A673 (cell line): ENCODE data around the gene MN1. TPM values are rescaled to one million over a fixed set of nuclear protein-coding genes. Genes with fewer than 3 reads are reported as not detected.

Experiments used
- BruUV-seq: library from RNA; stranded (reverse); fragments of 400-500 nt; replicated peaks from 2 replicates; lab custom pipeline; 2021; lab: Mats Ljungman, UMichigan
- CTCF ChIA-PET: fragments of 300-600 bp; sonication (Branson Sonifier 250); formaldehyde crosslinking; loops from one replicate; lab custom pipeline; 2022; ENCODE audit warnings: antibody characterized with exemption; lab: Charles Lee
- POLR2A ChIA-PET: fragments of 300-600 bp; sonication (Branson Sonifier 250); formaldehyde crosslinking; loops from one replicate; lab custom pipeline; 2022; ENCODE audit warnings: antibody characterized with exemption; ENCODE audit not compliant: low non-redundant PET; lab: Charles Lee
- DNase-seq: peaks from one replicate; pipeline ENCODE4 v3.0.0-alpha.2; 2015; ENCODE audit warnings: low spot score
- H3K27ac ChIP-seq: fragments of 200-600 bp; sonication (generic); 2 replicates; pipeline ENCODE4 v1.5.1; 2016; ENCODE audit warnings: mixed run types, low read depth, mild to moderate bottlenecking, mixed read lengths, antibody characterized with exemption, low read length; ENCODE audit not compliant: poor library complexity, severe bottlenecking
- H3K27me3 ChIP-seq: fragments of 200-600 bp; sonication (generic); replicated peaks from 2 replicates; pipeline ENCODE4 v1.6.1; 2017; ENCODE audit warnings: mixed run types, low read depth, mild to moderate bottlenecking, mixed read lengths, antibody characterized with exemption, low read length; ENCODE audit not compliant: insufficient read depth, poor library complexity
- H3K36me3 ChIP-seq: fragments of 200-600 bp; sonication (generic); 2 replicates; pipeline ENCODE4 v1.6.1; 2016; ENCODE audit warnings: mixed run types, mild to moderate bottlenecking, mixed read lengths, antibody characterized with exemption, low read length; ENCODE audit not compliant: insufficient read depth, poor library complexity, severe bottlenecking
- H3K4me1 ChIP-seq: fragments of 200-600 bp; sonication (generic); 2 replicates; pipeline ENCODE4 v1.6.1; 2017; ENCODE audit warnings: mixed run types, mild to moderate bottlenecking, mixed read lengths, antibody characterized with exemption, low read length; ENCODE audit not compliant: insufficient read depth, poor library complexity, severe bottlenecking
- H3K4me3 ChIP-seq: fragments of 200-600 bp; sonication (generic); 2 replicates; pipeline ENCODE4 v1.5.1; 2016; ENCODE audit warnings: low read depth, mixed run types, mild to moderate bottlenecking, mixed read lengths, low read length; ENCODE audit not compliant: poor library complexity, severe bottlenecking
- H3K9me3 ChIP-seq: fragments of 200-600 bp; sonication (generic); 2 replicates; pipeline ENCODE4 v1.6.1; 2016; ENCODE audit warnings: mixed run types, low read depth, mild to moderate bottlenecking, mixed read lengths, antibody characterized with exemption, low read length; ENCODE audit not compliant: poor library complexity, severe bottlenecking
- EZH2 ChIP-seq: fragments of 200-600 bp; sonication (generic); IDR thresholded peaks from 2 replicates; pipeline ENCODE4 v1.6.1; 2017; ENCODE audit warnings: borderline replicate concordance, low read depth, mild to moderate bottlenecking, mixed read lengths, antibody characterized with exemption, low read length; ENCODE audit not compliant: poor library complexity, severe bottlenecking
- intact Hi-C: fragments of 100-400 bp; cut with micrococcal nuclease; formaldehyde crosslinking; loops from one replicate; pipeline ENCODE4 v1.10.0; 2022; ENCODE audit not compliant: unreplicated experiment
- total RNA-seq: library from RNA; stranded (reverse); gene quantifications from 2 replicates; pipeline ENCODE4 v1.2.3, GENCODE V29; 2021
- TF ChIP-seq, protein P1 (sequence below): fragments of 300-800, 200-600 bp; sonication (generic); conservative IDR thresholded peaks from 2 replicates; pipeline ENCODE4 v1.5.1; 2017; ENCODE audit warnings: low read depth, mild to moderate bottlenecking, antibody characterized with exemption, low read length, moderate library complexity, mixed read lengths

The MN1 gene
- total RNA-seq, 1 experiment from 2014 or later = 8.4 TPM

DNA sequence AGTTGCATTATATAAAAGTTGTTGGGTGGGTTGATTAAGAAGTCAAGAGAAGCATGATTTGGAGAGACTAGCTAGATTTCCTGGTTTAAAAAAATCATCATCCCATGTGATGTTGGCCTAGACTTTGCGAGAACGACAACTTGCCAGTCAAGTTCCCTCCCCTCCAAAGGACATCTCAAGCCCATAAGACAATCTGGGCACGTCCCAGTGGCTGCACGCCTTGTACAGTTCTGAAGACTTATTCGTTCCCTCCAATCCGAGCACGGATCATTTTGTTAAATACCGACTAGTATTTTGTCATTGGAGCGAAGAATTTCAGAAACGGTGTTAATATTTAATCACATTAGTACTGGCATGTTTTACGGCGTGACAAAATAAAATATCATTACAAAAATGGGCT, 8.0 kb downstream of the MN1 start:
- TF ChIP-seq, protein P1, sequence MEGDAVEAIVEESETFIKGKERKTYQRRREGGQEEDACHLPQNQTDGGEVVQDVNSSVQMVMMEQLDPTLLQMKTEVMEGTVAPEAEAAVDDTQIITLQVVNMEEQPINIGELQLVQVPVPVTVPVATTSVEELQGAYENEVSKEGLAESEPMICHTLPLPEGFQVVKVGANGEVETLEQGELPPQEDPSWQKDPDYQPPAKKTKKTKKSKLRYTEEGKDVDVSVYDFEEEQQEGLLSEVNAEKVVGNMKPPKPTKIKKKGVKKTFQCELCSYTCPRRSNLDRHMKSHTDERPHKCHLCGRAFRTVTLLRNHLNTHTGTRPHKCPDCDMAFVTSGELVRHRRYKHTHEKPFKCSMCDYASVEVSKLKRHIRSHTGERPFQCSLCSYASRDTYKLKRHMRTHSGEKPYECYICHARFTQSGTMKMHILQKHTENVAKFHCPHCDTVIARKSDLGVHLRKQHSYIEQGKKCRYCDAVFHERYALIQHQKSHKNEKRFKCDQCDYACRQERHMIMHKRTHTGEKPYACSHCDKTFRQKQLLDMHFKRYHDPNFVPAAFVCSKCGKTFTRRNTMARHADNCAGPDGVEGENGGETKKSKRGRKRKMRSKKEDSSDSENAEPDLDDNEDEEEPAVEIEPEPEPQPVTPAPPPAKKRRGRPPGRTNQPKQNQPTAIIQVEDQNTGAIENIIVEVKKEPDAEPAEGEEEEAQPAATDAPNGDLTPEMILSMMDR = no peak
- TF ChIP-seq EZH2 = no peak
- ChIA-PET POLR2A (no interaction called here), CTCF (no interaction called here)
- intact Hi-C loops = no loop called here
- H3K4me1 ChIP-seq = peaks cover 37% of the 10 kb centered on the region
- BruUV-seq = no TSS peak
- DNase-seq = no peak
- H3K36me3 ChIP-seq = peaks cover 2% of the 10 kb centered on the region
- H3K9me3 ChIP-seq = no peaks in the 10 kb centered on the region
- no peak overlapping the region for H3K4me3 ChIP-seq
- no peaks in the 10 kb centered on the region for H3K27me3 ChIP-seq
- no peak overlapping the region for H3K27ac ChIP-seq

DNA sequence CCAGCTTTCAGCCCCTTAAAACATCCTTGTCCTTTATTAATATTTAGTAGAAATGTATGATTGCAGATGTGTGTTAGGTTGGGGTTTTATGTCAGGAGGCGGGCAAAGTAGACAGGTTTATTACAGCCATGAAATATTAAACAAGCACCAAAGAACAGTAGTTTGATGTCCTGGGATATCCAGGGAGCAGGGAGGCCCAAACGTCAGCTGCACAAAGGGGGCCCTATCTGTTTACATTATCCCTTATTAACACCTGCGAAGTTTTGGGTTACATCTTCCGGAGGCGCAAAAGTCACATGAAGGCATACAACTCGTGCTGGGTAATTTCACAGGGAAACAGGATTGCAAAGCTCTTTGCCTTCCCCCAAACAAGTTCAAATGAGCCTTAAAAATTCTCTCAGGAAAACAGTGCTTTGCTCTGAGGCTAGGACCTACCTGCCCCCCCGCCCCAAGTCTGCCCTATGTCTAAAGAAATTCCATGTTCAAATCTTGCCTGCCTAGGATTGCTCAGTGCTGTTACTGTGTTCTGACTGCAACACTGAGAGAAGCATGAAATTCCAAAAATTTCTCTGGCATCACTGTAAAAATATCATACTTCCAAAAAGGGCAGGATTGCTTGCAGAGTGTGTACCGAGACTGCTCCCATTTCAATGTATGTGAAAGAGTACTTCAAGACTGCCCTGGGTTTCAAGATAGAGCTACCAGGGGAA, 8.9 kb downstream of the MN1 start:
- no peak for TF ChIP-seq EZH2
- TF ChIP-seq, protein P1 = no peak
- H3K9me3 ChIP-seq = no peaks in the 10 kb centered on the region
- no peaks in the 10 kb centered on the region for H3K27me3 ChIP-seq
- H3K36me3 ChIP-seq = peaks cover 2% of the 10 kb centered on the region
- ChIA-PET CTCF (no interaction called here), POLR2A (no interaction called here)
- BruUV-seq = no TSS peak
- no peak overlapping the region for H3K4me3 ChIP-seq
- intact Hi-C loops = no loop called here
- H3K27ac ChIP-seq = no peak overlapping the region
- no peak for DNase-seq
- peaks cover 37% of the 10 kb centered on the region for H3K4me1 ChIP-seq

DNA sequence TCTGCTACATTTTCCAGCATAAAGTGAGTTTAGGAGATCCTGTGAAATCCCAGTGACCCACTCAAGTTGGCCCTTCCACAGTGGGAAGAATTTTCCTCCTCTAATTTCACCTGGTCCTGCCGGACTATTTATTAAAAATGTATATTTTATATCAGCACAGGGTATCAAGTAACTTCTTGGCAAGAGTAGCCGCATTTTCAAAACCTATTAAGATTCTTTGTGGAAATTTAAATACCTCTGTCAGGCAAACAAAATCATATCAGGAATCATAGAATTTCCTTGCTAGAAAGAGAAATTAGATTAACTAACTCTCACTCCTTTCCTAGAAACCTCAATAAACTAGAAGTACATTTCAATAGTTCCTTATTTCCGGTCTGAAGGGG, 9.7 kb downstream of the MN1 start:
- H3K4me3 ChIP-seq = no peak overlapping the region
- CTCF ChIA-PET = no interaction called here
- intact Hi-C loops = no loop called here

More for the DNA sequence above, 9.7 kb downstream of the MN1 start:
- H3K27ac ChIP-seq = no peak overlapping the region
- H3K4me1 ChIP-seq = peaks cover 37% of the 10 kb centered on the region
- POLR2A ChIA-PET = no interaction called here
- DNase-seq = no peak
- H3K9me3 ChIP-seq = no peaks in the 10 kb centered on the region
- peaks cover 2% of the 10 kb centered on the region for H3K36me3 ChIP-seq
- TF ChIP-seq EZH2 = no peak
- no peaks in the 10 kb centered on the region for H3K27me3 ChIP-seq
- BruUV-seq = no TSS peak
